SK-N-SH treated with all-trans-retinoic acid at 6 μM for 48 hours (cell line): ENCODE results near the gene CAPN1.

Source experiments
- ATAC-seq: fragments of 200-7000 bp; cut with Tn5 transposase; 3 replicates; pipeline ENCODE4 v1.9.1; 2020; ENCODE audit warnings: mild to moderate bottlenecking, moderate library complexity
- ARNTL ChIP-seq: fragments of 450-650 bp; formaldehyde crosslinking; IDR thresholded peaks from 2 replicates; pipeline ENCODE4 v1.5.0; 2020; ENCODE audit warnings: low read depth, mild to moderate bottlenecking, moderate library complexity, borderline replicate concordance
- BACH2 ChIP-seq: fragments of 250-450 bp; sonication (Bioruptor Pico); IDR thresholded peaks from 2 replicates; pipeline ENCODE4 v1.9.0; 2021; ENCODE audit warnings: mild to moderate bottlenecking, borderline replicate concordance
- CREB5 ChIP-seq: fragments of 250-450 bp; sonication (Bioruptor Pico); IDR thresholded peaks from 2 replicates; pipeline ENCODE4 v1.5.1; 2020; ENCODE audit warnings: low read depth, mild to moderate bottlenecking, moderate library complexity
- CSDC2 ChIP-seq: fragments of 250-450 bp; sonication (Bioruptor Pico); IDR thresholded peaks from 2 replicates; pipeline ENCODE4 v1.5.0; 2020; ENCODE audit warnings: mild to moderate bottlenecking, moderate library complexity
- ESRRG ChIP-seq: fragments of 250-450 bp; sonication (Bioruptor Pico); IDR thresholded peaks from 2 replicates; pipeline ENCODE4 v1.6.1; 2021; ENCODE audit warnings: mild to moderate bottlenecking
- GLIS3 ChIP-seq: fragments of 250-450 bp; sonication (Bioruptor Pico); IDR thresholded peaks from 2 replicates; pipeline ENCODE4 v1.5.0; 2020; ENCODE audit warnings: mild to moderate bottlenecking, moderate library complexity
- ISL1 ChIP-seq: fragments of 250-450 bp; sonication (Bioruptor Pico); IDR thresholded peaks from 2 replicates; pipeline ENCODE4 v2.1.2; 2022; ENCODE audit warnings: mild to moderate bottlenecking, moderate library complexity
- OSR1 ChIP-seq: fragments of 250-450 bp; sonication (Bioruptor Pico); IDR thresholded peaks from 2 replicates; pipeline ENCODE4 v1.8.0; 2022; ENCODE audit warnings: moderate library complexity, mild to moderate bottlenecking, inconsistent platforms
- POU6F1 ChIP-seq: fragments of 250-450 bp; sonication (Bioruptor Pico); IDR thresholded peaks from 2 replicates; pipeline ENCODE4 v1.8.0; 2021; ENCODE audit warnings: low read depth, mild to moderate bottlenecking, moderate library complexity, borderline replicate concordance
- PPARA ChIP-seq: fragments of 250-450 bp; sonication (Bioruptor Pico); IDR thresholded peaks from 2 replicates; pipeline ENCODE4 v1.5.0; 2020; ENCODE audit warnings: mild to moderate bottlenecking, borderline replicate concordance
- SNAI2 ChIP-seq: fragments of 250-450 bp; sonication (Bioruptor Pico); IDR thresholded peaks from 2 replicates; pipeline ENCODE4 v1.5.0; 2020; ENCODE audit warnings: mild to moderate bottlenecking, moderate library complexity
- TCF4 ChIP-seq: fragments of 250-450 bp; sonication (Bioruptor Pico); IDR thresholded peaks from 2 replicates; pipeline ENCODE4 v1.8.0; 2021; ENCODE audit warnings: mild to moderate bottlenecking, moderate library complexity, borderline replicate concordance
- TOX ChIP-seq: fragments of 250-450 bp; sonication (Bioruptor Pico); IDR thresholded peaks from 2 replicates; pipeline ENCODE4 v1.8.0; 2021; ENCODE audit warnings: mild to moderate bottlenecking, moderate library complexity, borderline replicate concordance
- ZC3H10 ChIP-seq: fragments of 250-450 bp; sonication (Bioruptor Pico); IDR thresholded peaks from 2 replicates; pipeline ENCODE4 v1.5.1; 2021; ENCODE audit warnings: mild to moderate bottlenecking, moderate library complexity
- ZFP3 ChIP-seq: fragments of 250-450 bp; sonication (Bioruptor Pico); IDR thresholded peaks from 2 replicates; pipeline ENCODE4 v1.5.0; 2020; ENCODE audit warnings: mild to moderate bottlenecking, moderate library complexity
- ZFP30 ChIP-seq: fragments of 450-650 bp; formaldehyde crosslinking; IDR thresholded peaks from 2 replicates; pipeline ENCODE4 v1.5.0; 2022; ENCODE audit warnings: mild to moderate bottlenecking, moderate library complexity
- ZNF565 ChIP-seq: fragments of 450-650 bp; formaldehyde crosslinking; conservative IDR thresholded peaks from 2 replicates; pipeline ENCODE4 v1.5.0; 2020; ENCODE audit warnings: low read depth, mild to moderate bottlenecking, moderate library complexity
- ZNF70 ChIP-seq: fragments of 450-650 bp; formaldehyde crosslinking; IDR thresholded peaks from 2 replicates; pipeline ENCODE4 v1.5.0; 2020; ENCODE audit warnings: mild to moderate bottlenecking, moderate library complexity
- ZNF8 ChIP-seq: fragments of 450-650 bp; formaldehyde crosslinking; IDR thresholded peaks from 2 replicates; pipeline ENCODE4 v1.5.0; 2020; ENCODE audit warnings: mild to moderate bottlenecking, moderate library complexity
- TF ChIP-seq, protein P1 (sequence below): fragments of 250-450 bp; sonication (Bioruptor Pico); IDR thresholded peaks from 2 replicates; pipeline ENCODE4 v1.5.0; 2020; ENCODE audit warnings: mild to moderate bottlenecking, moderate library complexity
- TF ChIP-seq, protein P2 (sequence below): fragments of 250-450 bp; sonication (Bioruptor Pico); IDR thresholded peaks from 2 replicates; pipeline ENCODE4 v1.5.1; 2021; ENCODE audit warnings: mild to moderate bottlenecking, moderate library complexity

CAPN1 gene

DNA sequence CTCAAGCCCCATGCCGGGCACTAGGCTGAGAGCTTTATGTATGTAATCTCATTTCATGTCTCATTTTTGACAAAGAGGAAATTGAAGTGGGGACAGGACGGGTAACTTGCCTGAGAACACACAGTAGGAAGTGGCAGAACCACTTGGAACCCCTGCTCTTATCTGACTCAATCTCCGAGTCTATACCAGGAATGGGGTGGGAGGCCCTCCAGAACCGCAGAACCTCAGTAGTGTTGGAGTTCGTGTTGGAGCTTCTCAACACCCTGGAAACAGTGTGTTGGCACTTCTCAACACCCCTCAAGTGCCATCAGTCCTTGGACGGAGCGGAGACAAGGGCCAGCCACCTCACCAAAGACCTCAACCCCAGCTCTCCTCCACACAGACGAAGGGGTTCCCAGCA is 41.3 kb downstream of the CAPN1 start (continued):
- TF ChIP-seq, protein P1, sequence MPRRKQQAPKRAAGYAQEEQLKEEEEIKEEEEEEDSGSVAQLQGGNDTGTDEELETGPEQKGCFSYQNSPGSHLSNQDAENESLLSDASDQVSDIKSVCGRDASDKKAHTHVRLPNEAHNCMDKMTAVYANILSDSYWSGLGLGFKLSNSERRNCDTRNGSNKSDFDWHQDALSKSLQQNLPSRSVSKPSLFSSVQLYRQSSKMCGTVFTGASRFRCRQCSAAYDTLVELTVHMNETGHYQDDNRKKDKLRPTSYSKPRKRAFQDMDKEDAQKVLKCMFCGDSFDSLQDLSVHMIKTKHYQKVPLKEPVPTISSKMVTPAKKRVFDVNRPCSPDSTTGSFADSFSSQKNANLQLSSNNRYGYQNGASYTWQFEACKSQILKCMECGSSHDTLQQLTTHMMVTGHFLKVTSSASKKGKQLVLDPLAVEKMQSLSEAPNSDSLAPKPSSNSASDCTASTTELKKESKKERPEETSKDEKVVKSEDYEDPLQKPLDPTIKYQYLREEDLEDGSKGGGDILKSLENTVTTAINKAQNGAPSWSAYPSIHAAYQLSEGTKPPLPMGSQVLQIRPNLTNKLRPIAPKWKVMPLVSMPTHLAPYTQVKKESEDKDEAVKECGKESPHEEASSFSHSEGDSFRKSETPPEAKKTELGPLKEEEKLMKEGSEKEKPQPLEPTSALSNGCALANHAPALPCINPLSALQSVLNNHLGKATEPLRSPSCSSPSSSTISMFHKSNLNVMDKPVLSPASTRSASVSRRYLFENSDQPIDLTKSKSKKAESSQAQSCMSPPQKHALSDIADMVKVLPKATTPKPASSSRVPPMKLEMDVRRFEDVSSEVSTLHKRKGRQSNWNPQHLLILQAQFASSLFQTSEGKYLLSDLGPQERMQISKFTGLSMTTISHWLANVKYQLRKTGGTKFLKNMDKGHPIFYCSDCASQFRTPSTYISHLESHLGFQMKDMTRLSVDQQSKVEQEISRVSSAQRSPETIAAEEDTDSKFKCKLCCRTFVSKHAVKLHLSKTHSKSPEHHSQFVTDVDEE (CRISPR knock-in tag), result no peak
- TF ChIP-seq CREB5 (CRISPR knock-in tag) (no peak), ZNF8 (no peak)

DNA sequence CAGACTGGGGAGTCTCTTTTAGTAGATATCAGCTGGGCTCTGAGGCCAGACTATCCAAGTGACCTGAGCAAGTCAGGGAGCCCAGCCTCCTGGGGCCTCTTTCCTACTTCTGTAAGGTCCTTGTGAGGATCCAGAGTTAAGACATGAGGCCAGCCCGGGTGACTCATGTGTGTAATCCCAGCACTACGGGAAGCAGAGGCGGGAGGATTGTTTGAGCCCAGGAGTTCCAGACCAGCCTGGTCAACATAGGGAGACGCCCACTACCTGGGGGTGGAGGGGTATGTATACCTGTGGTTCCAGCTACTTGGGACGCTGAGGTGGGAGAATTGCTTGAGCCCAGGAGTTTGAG is 43.2 kb downstream of the CAPN1 start:
- peak; percentile 69 for ATAC-seq

DNA sequence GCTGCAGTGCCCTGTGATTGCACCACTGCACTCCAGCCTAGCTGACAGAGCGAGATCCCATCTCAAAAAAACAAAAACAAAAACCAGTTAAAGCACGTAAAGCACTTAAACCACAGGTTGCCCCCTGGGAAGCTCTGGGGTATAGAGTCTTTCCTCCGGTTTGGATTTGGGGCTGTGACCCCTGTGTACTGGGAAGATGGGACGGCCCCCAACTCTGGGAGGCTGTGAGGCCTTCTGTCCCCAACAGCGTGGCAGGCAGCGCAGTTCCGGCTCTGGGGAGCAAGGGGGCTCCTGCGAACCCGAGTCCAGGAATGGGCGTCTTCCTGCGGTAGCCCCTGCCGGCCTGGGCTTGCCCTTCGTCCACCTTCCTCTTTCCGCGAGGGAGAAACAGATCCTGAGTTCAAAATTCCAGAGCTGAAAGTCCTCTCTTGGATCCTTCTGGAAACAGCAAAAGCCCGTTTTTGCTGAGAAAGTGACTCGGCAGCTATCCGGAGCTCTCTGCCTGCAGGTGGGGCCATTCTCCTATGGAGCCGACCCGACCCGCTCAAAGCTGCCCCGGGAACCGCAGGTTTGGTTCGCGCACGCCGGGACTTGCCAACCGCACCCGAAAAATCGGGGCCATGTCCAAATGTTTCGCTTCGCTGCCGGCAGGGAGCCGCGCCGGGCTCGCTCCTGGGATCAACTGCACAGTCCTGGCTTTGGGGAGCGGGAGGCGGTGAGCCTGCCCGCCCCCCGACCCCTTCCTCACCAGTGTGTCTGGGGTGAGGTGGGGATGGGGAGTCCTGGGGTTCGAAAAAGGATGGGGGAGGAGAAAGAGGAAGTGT is 43.8 kb downstream of the CAPN1 start:
- peak; percentile 92 for ATAC-seq
- TF ChIP-seq SNAI2 (CRISPR knock-in tag) (no peak), ZC3H10 (CRISPR knock-in tag) (no peak), ZNF565 (CRISPR knock-in tag) (no peak), ZFP3 (CRISPR knock-in tag) (peak; percentile 56; the same call in 1 of the 2 replicates), GLIS3 (CRISPR knock-in tag) (no peak), ZNF70 (CRISPR knock-in tag) (no peak), OSR1 (CRISPR knock-in tag) (no peak)

More for the DNA sequence above, 43.2 kb downstream of the CAPN1 start:
- TF ChIP-seq ESRRG (CRISPR knock-in tag) (no peak), ZFP3 (CRISPR knock-in tag) (no peak), ZFP30 (CRISPR knock-in tag) (no peak), PPARA (CRISPR knock-in tag) (no peak), ZC3H10 (CRISPR knock-in tag) (no peak), ISL1 (CRISPR knock-in tag) (no peak), TOX (CRISPR knock-in tag) (no peak), BACH2 (CRISPR knock-in tag) (no peak), CSDC2 (no peak), TCF4 (CRISPR knock-in tag) (no peak), GLIS3 (CRISPR knock-in tag) (no peak), OSR1 (CRISPR knock-in tag) (no peak), ARNTL (CRISPR knock-in tag) (no peak)
- TF ChIP-seq, protein P1 (CRISPR knock-in tag), result no peak

DNA sequence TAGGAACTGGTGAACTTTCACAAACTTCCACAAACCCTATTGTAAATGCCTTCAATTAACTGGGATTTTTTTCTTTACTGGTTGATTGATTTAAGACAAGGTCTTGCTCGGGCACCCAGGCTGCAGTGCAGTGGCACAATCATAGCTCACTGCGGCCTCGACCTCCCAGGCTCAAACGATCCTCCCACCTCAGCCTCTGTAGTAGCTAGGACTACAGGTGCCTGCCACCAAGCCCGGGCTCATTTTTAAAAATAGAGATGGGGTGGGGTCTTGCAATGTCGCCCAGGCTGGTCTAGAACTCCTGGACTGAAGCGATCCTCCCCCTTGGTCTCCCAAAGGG is 44.3 kb downstream of the CAPN1 start:
- TF ChIP-seq ESRRG (CRISPR knock-in tag) (no peak), BACH2 (CRISPR knock-in tag) (no peak), TOX (CRISPR knock-in tag) (no peak), ZNF565 (CRISPR knock-in tag) (no peak), POU6F1 (no peak), PPARA (CRISPR knock-in tag) (no peak), OSR1 (CRISPR knock-in tag) (no peak)
- TF ChIP-seq, protein P2, sequence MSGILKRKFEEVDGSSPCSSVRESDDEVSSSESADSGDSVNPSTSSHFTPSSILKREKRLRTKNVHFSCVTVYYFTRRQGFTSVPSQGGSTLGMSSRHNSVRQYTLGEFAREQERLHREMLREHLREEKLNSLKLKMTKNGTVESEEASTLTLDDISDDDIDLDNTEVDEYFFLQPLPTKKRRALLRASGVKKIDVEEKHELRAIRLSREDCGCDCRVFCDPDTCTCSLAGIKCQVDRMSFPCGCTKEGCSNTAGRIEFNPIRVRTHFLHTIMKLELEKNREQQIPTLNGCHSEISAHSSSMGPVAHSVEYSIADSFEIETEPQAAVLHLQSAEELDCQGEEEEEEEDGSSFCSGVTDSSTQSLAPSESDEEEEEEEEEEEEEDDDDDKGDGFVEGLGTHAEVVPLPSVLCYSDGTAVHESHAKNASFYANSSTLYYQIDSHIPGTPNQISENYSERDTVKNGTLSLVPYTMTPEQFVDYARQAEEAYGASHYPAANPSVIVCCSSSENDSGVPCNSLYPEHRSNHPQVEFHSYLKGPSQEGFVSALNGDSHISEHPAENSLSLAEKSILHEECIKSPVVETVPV (CRISPR knock-in tag), result no peak
- TF ChIP-seq, all 23 proteins: peak for 0
- no peak for ATAC-seq
